GM12878 (cell line): Measurements from ENCODE around the gene MYLK3. TPM values are rescaled to one million over a fixed set of nuclear protein-coding genes. Genes with fewer than 3 reads are reported as not detected.

ENCODE experiments used
- ATAC-seq: fragments of 200-7000 bp; cut with Tn5 transposase; 3 replicates; pipeline ENCODE4 v1.9.1; 2020; ENCODE audit warnings: mild to moderate bottlenecking, moderate library complexity
- BruUV-seq: library from RNA; stranded (reverse); fragments of 400-500 nt; replicated peaks from 2 replicates; lab custom pipeline; 2021; lab: Mats Ljungman, UMichigan
- CTCF ChIA-PET: fragments of 300-600 bp; sonication (Branson Sonifier 250); formaldehyde crosslinking; extraction: SDS; loops from one replicate; lab custom pipeline; 2021; ENCODE audit warnings: inconsistent platforms; lab: Yijun Ruan, JAX
- POLR2A ChIA-PET: fragments of 350-600 bp; formaldehyde crosslinking; extraction: SDS; loops from one replicate; lab custom pipeline; 2021; ENCODE audit warnings: inconsistent platforms; lab: Charles Lee
- RAD21 ChIA-PET: fragments of 300-600 bp; sonication (Branson Sonifier 250); formaldehyde crosslinking; loops from one replicate; lab custom pipeline; 2023; ENCODE audit warnings: antibody characterized with exemption; ENCODE audit not compliant: unreplicated experiment; lab: Charles Lee
- SMC1A ChIA-PET: fragments of 300-600 bp; sonication (Branson Sonifier 250); formaldehyde crosslinking; loops from one replicate; lab custom pipeline; 2023; ENCODE audit not compliant: unreplicated experiment, uncharacterized antibody; lab: Charles Lee
- DNase-seq: peaks from one replicate; pipeline ENCODE4 v3.0.0-alpha.2; 2011; ENCODE audit warnings: low read depth, low spot score
- FAIRE-seq: peaks from 3 replicates; lab custom pipeline; 2011; peaks lifted over from hg19 to GRCh38; lab: Jason Lieb, UNC
- H2AFZ ChIP-seq: 2 replicates; pipeline ENCODE4 v1.6.0; 2011; ENCODE audit warnings: low read depth, low read length, control low read depth; ENCODE audit not compliant: control insufficient read depth
- H3K27ac ChIP-seq: 2 replicates; pipeline ENCODE4 v1.5.1; 2011; ENCODE audit warnings: control low read depth; ENCODE audit not compliant: control insufficient read depth, insufficient read depth
- H3K27me3 ChIP-seq, 2 experiments: replicated peaks in 1 of 2; 2 replicates each; pipeline versions ENCODE4 v1.6.0 to v1.6.1; 2011; ENCODE audit warnings: low read length in 1 of 2; ENCODE audit not compliant: control insufficient read depth in 2 of 2, insufficient read depth in 2 of 2
- H3K36me3 ChIP-seq, 2 experiments: 2 replicates each; pipeline ENCODE4 v1.5.1; 2011; ENCODE audit warnings: low read length in 1 of 2; ENCODE audit not compliant: control insufficient read depth in 2 of 2, insufficient read depth in 2 of 2
- H3K4me1 ChIP-seq: 2 replicates; pipeline ENCODE4 v1.6.1; 2011; ENCODE audit warnings: mild to moderate bottlenecking, low read length, moderate library complexity, mixed read lengths; ENCODE audit not compliant: control insufficient read depth, insufficient read depth
- H3K4me2 ChIP-seq: 2 replicates; pipeline ENCODE4 v1.6.0; 2011; ENCODE audit warnings: control low read depth; ENCODE audit not compliant: control insufficient read depth, insufficient read depth
- H3K4me3 ChIP-seq: fragments of 200-600 bp; sonication (generic); 2 replicates; pipeline ENCODE4 v1.5.1; 2016
- H3K79me2 ChIP-seq: 2 replicates; pipeline ENCODE4 v1.6.0; 2011; ENCODE audit warnings: low read length; ENCODE audit not compliant: control insufficient read depth, insufficient read depth
- H3K9ac ChIP-seq: 2 replicates; pipeline ENCODE4 v1.8.0; 2011; ENCODE audit warnings: low read length, control low read depth, mixed read lengths; ENCODE audit not compliant: control insufficient read depth, insufficient read depth
- H3K9me3 ChIP-seq: replicated peaks from 3 replicates; pipeline ENCODE4 v1.5.1; 2011; ENCODE audit warnings: mild to moderate bottlenecking, low read length; ENCODE audit not compliant: control insufficient read depth, insufficient read depth
- H4K20me1 ChIP-seq: 2 replicates; pipeline ENCODE4 v1.6.0; 2011; ENCODE audit not compliant: control insufficient read depth, insufficient read depth
- CBX5 ChIP-seq: sonication (generic); IDR thresholded peaks from 2 replicates; pipeline ENCODE4 v1.6.1; 2016; ENCODE audit warnings: low read depth, moderate library complexity, mild to moderate bottlenecking, inconsistent platforms
- CHD2 ChIP-seq: IDR thresholded peaks from 2 replicates; pipeline ENCODE4 v1.6.1; 2011; ENCODE audit warnings: low read depth, low read length, improper control_type of control experiment, borderline replicate concordance
- CREM ChIP-seq: IDR thresholded peaks from 2 replicates; pipeline ENCODE4 v1.6.1; 2014; ENCODE audit warnings: antibody characterized with exemption, low read depth
- FOS ChIP-seq: IDR thresholded peaks from 3 replicates; pipeline ENCODE4 v1.6.1; 2011; ENCODE audit warnings: borderline replicate concordance; ENCODE audit not compliant: insufficient read length; ENCODE audit errors: extremely low read depth
- HDAC6 ChIP-seq: fragments of 200-600 bp; sonication (generic); IDR thresholded peaks from one replicate; pipeline ENCODE4 v1.8.0; 2017; ENCODE audit warnings: antibody characterized with exemption; ENCODE audit not compliant: unreplicated experiment
- IKZF1 ChIP-seq: fragments of 450-650 bp; conservative IDR thresholded peaks from 2 replicates; pipeline ENCODE4 v1.6.1; 2017; ENCODE audit warnings: antibody characterized with exemption, mild to moderate bottlenecking
- JUND ChIP-seq: IDR thresholded peaks from 2 replicates; pipeline ENCODE4 v1.6.1; 2012; ENCODE audit warnings: low read depth, mild to moderate bottlenecking, low read length, improper control_type of control experiment, moderate library complexity
- MEF2B ChIP-seq: fragments of 450-650 bp; IDR thresholded peaks from 2 replicates; pipeline ENCODE4 v1.6.1; 2018; ENCODE audit warnings: mild to moderate bottlenecking, moderate library complexity; ENCODE audit not compliant: partially characterized antibody, poor library complexity, severe bottlenecking
- NR2C2 ChIP-seq: IDR thresholded peaks from 2 replicates; pipeline ENCODE4 v1.6.1; 2011; ENCODE audit warnings: borderline replicate concordance, low read depth; ENCODE audit not compliant: control insufficient read depth, insufficient read length
- NR2F1 ChIP-seq: fragments of 450-650 bp; conservative IDR thresholded peaks from 2 replicates; pipeline ENCODE4 v1.6.1; 2017; ENCODE audit warnings: mild to moderate bottlenecking
- RCOR1 ChIP-seq: conservative IDR thresholded peaks from 2 replicates; pipeline ENCODE4 v1.6.1; 2012; ENCODE audit warnings: low read depth, low read length, improper control_type of control experiment
- RELA ChIP-seq: fragments of 450-650 bp; IDR thresholded peaks from 2 replicates; pipeline ENCODE4 v1.8.0; 2014; ENCODE audit warnings: borderline replicate concordance; ENCODE audit not compliant: partially characterized antibody
- SMC3 ChIP-seq: IDR thresholded peaks from 2 replicates; pipeline ENCODE4 v1.6.1; 2011; ENCODE audit warnings: low read length, improper control_type of control experiment, borderline replicate concordance
- WRNIP1 ChIP-seq: IDR thresholded peaks from 2 replicates; pipeline ENCODE4 v1.6.1; 2011; ENCODE audit warnings: low read depth, low read length, improper control_type of control experiment, borderline replicate concordance
- ZNF24 ChIP-seq: fragments of 450-650 bp; IDR thresholded peaks from 2 replicates; pipeline ENCODE4 v1.6.1; 2017; ENCODE audit warnings: antibody characterized with exemption, mild to moderate bottlenecking
- ZNF592 ChIP-seq: fragments of 450-650 bp; IDR thresholded peaks from 2 replicates; pipeline ENCODE4 v1.6.1; 2017; ENCODE audit warnings: mild to moderate bottlenecking, moderate library complexity
- ZNF622 ChIP-seq: fragments of 450-650 bp; IDR thresholded peaks from 2 replicates; pipeline ENCODE4 v1.6.1; 2017; ENCODE audit warnings: mild to moderate bottlenecking, inconsistent platforms
- WGBS: methylation state at CpG from one replicate; pipeline ENCODE4 v1.1.6; 2016; ENCODE audit warnings: low lambda C conversion rate; ENCODE audit not compliant: insufficient replicate concordance, insufficient coverage; ENCODE audit errors: missing lambda C conversion rate; 5-methylcytosine and 5-hydroxymethylcytosine counted together
- in situ Hi-C: fragments of 300-500 bp; cut with MboI; formaldehyde crosslinking; loops from 9 replicates; pipeline ENCODE4 v1.14.3; 2018; ENCODE audit warnings: mixed read lengths
- intact Hi-C: fragments of 100-400 bp; cut with micrococcal nuclease; formaldehyde crosslinking; loops from one replicate; pipeline ENCODE4 v1.14.2; 2022; ENCODE audit not compliant: unreplicated experiment
- polyA plus RNA-seq, 11 experiments: library from polyadenylated mRNA; depleted of rRNA in 4 of 11; unstranded in 6 of 11; stranded (reverse) in 5 of 11; fragments of >200 nt; fragmentation: Nextera tagmentation in 4 of 11; fragmentation: Illumina TruSeq in 1 of 11; extraction: Ambion mirVana in 4 of 11; extraction: Trizol in 1 of 11; gene quantifications; 1 replicate in 1 of 11; 2 replicates in 10 of 11; pipeline versions ENCODE4 v1.2.1 to v1.2.3, GENCODE V29; 2011 to 2016; ENCODE audit warnings: inconsistent platforms in 2 of 11, missing spikeins in 2 of 11, low read depth in 1 of 11
- total RNA-seq, 4 experiments: library from RNA; depleted of rRNA in 3 of 4; stranded (reverse); fragments of >200 nt in 3 of 4; fragmentation: Illumina TruSeq in 1 of 4; extraction: Trizol in 1 of 4; gene quantifications; 2 replicates each; pipeline versions ENCODE4 v1.2.1 to v1.2.3, GENCODE V29; 2013 to 2021
- TF ChIP-seq, protein P1 (sequence below): IDR thresholded peaks from 2 replicates; pipeline ENCODE4 v1.6.1; 2011; ENCODE audit warnings: borderline replicate concordance, low read depth, mild to moderate bottlenecking, moderate library complexity, low read length; ENCODE audit not compliant: insufficient read depth, poor library complexity, severe bottlenecking
- TF ChIP-seq, protein P2 (sequence below): fragments of 150-350 bp; IDR thresholded peaks from 2 replicates; pipeline ENCODE4 v1.6.1; 2014; ENCODE audit warnings: mild to moderate bottlenecking, low read depth, low read length

Gene MYLK3
- total and polyA plus RNA-seq, 10 of the 15 experiments (the other 5 are each of a cell fraction or from before 2014, with no cell fraction given): 0.02 to 0.46 (median 0.17) TPM

DNA sequence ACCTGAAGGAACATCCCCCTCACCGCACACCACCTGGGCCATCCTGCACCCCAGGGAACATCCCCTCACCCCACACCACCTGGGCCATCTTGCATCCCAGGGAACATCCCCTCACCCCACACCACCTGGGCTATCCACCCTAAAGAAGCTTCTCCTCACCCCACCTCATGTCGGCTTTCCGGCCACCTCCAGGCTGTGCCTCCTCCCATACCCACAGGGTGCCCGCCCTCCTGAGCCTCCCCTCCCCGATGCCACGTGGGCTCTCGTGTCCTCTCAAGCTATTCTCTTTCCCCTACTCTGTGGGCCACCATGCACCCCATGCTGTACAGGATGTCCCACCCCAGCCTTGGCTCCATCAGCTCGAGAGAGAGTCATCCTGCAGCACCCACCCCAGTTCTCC lies 18.0 kb downstream of the MYLK3 start:
- CTCF ChIA-PET: interaction anchor here (1.1 kb wide), 1 partner anchor 111 kb away, joined by 3 read pairs; no protein-coding TSS in a partner anchor
- no peaks in the 10 kb centered on the region for H3K4me1 ChIP-seq
- SMC1A ChIA-PET: no interaction called here
- ATAC-seq (no peak), DNase-seq (no peak), FAIRE-seq (no peak)
- BruUV-seq: no TSS peak
- no peak overlapping the region for H3K9ac ChIP-seq
- POLR2A ChIA-PET: no interaction called here
- H3K27me3 ChIP-seq: no peaks in the 10 kb centered on the region
- RAD21 ChIA-PET: no interaction called here
- H3K27ac ChIP-seq: no peak overlapping the region
- in situ Hi-C loops: no loop called here
- H3K4me2 ChIP-seq: no peak overlapping the region
- no peak overlapping the region for H3K4me3 ChIP-seq
- H4K20me1 ChIP-seq: no peaks in the 10 kb centered on the region
- WGBS: 81% methylated on average over 8 of the region's 8 CpGs
- no peak overlapping the region for H2AFZ ChIP-seq
- no peaks in the 10 kb centered on the region; a peak in 1 of 4 replicates for H3K36me3 ChIP-seq
- no peaks in the 10 kb centered on the region for H3K79me2 ChIP-seq
- no peaks in the 10 kb centered on the region for H3K9me3 ChIP-seq
- intact Hi-C loops: no loop called here
- TF ChIP-seq WRNIP1: no peak
- TF ChIP-seq NR2C2: no peak
- TF ChIP-seq JUND: no peak
- TF ChIP-seq, protein P1, sequence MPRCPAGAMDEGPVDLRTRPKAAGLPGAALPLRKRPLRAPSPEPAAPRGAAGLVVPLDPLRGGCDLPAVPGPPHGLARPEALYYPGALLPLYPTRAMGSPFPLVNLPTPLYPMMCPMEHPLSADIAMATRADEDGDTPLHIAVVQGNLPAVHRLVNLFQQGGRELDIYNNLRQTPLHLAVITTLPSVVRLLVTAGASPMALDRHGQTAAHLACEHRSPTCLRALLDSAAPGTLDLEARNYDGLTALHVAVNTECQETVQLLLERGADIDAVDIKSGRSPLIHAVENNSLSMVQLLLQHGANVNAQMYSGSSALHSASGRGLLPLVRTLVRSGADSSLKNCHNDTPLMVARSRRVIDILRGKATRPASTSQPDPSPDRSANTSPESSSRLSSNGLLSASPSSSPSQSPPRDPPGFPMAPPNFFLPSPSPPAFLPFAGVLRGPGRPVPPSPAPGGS: no peak
- TF ChIP-seq ZNF592: no peak
- no peak for TF ChIP-seq NR2F1
- TF ChIP-seq, protein P2, sequence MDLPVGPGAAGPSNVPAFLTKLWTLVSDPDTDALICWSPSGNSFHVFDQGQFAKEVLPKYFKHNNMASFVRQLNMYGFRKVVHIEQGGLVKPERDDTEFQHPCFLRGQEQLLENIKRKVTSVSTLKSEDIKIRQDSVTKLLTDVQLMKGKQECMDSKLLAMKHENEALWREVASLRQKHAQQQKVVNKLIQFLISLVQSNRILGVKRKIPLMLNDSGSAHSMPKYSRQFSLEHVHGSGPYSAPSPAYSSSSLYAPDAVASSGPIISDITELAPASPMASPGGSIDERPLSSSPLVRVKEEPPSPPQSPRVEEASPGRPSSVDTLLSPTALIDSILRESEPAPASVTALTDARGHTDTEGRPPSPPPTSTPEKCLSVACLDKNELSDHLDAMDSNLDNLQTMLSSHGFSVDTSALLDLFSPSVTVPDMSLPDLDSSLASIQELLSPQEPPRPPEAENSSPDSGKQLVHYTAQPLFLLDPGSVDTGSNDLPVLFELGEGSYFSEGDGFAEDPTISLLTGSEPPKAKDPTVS: no peak
- no peak for TF ChIP-seq MEF2B
- TF ChIP-seq HDAC6: no peak
- TF ChIP-seq RELA: no peak
- no peak for TF ChIP-seq CHD2
- no peak for TF ChIP-seq IKZF1
- TF ChIP-seq SMC3: no peak
- no peak for TF ChIP-seq RCOR1
- no peak for TF ChIP-seq ZNF622
- TF ChIP-seq FOS: no peak
- TF ChIP-seq ZNF24: no peak
- TF ChIP-seq CBX5: no peak
- TF ChIP-seq CREM: no peak
